Stimulated activated effector memory CD8-positive, alpha-beta T cell treated with anti-CD3 and anti-CD28 coated beads, Interleukin-12 subunit alpha, Interleukin-12 subunit beta, amount 100 ng/mL, for 72 hours (primary cell): ENCODE results near the gene PBRM1.

Experiments
- ATAC-seq: fragments of 150-1000 bp; cut with Tn5 transposase; 2 replicates; pipeline ENCODE4 v1.10.0; 2021
- DNase-seq, 2 donors: peaks; one replicate each; pipeline ENCODE4 v3.0.0; 2021 to 2022; ENCODE audit warnings: low spot score in 2 of 2
- H3K27ac Mint-ChIP-seq: one replicate; pipeline ENCODE4 v1.8.0; 2022; ENCODE audit warnings: mild to moderate bottlenecking, mixed read lengths
- H3K36me3 Mint-ChIP-seq: one replicate; pipeline ENCODE4 v1.8.0; 2022; ENCODE audit warnings: mild to moderate bottlenecking, mixed read lengths
- H3K4me1 Mint-ChIP-seq: one replicate; pipeline ENCODE4 v1.8.0; 2022; ENCODE audit warnings: mixed read lengths
- H3K4me3 Mint-ChIP-seq: one replicate; pipeline ENCODE4 v1.8.0; 2022; ENCODE audit warnings: mild to moderate bottlenecking, mixed read lengths
- H3K9me3 Mint-ChIP-seq: one replicate; pipeline ENCODE4 v1.8.0; 2022; ENCODE audit warnings: mixed read lengths

PBRM1 gene

DNA sequence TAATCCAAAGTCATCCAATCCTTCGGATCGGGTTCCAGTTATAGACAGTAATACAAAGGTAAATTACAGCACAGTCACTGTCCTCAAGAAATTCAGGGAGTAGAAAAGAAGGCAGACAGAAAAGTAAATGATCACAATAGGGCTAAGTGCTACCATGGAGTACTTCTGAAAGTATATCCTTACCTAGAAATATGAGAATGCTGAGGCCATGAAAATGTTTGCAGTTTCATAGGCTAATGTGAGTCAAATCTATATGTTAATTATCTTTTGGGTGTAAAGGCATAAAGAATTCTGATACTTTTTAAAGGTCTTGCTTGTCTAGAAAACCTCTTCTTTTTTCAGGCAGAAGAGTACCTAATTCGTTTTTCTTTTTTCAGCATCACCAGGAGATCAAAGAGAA is 29.8 kb downstream of the PBRM1 start:
- peak overlapping the region; percentile 53 for H3K27ac Mint-ChIP-seq
- peaks cover 6% of the 10 kb centered on the region for H3K4me1 Mint-ChIP-seq
- peaks cover 100% of the 10 kb centered on the region for H3K36me3 Mint-ChIP-seq
- H3K4me3 Mint-ChIP-seq: no peak overlapping the region
- ATAC-seq: no peak
- no peak for DNase-seq
- no peaks in the 10 kb centered on the region for H3K9me3 Mint-ChIP-seq

DNA sequence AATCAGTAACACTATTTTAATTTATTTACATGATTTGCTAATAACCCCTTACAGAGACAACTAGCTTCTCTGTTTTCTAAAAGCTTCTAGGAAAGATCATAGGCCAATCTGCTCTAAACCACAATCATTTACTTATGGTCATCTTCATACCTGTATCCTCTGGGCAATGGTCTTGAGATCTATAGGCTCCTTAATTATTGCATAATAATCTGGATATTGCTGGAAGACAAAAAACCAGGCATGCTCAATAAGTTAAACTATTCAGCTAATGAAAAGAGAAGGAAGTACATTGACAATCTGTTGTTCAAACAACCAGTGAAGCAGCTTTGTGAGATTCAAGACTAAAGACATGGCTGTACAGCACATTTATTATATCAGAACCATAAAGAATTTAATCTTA is 34.1 kb downstream of the PBRM1 start:
- H3K36me3 Mint-ChIP-seq: peaks cover 100% of the 10 kb centered on the region
- ATAC-seq (no peak), DNase-seq (no peak)
- H3K4me1 Mint-ChIP-seq: peaks cover 6% of the 10 kb centered on the region
- no peak overlapping the region for H3K27ac Mint-ChIP-seq
- H3K4me3 Mint-ChIP-seq: no peak overlapping the region
- H3K9me3 Mint-ChIP-seq: no peaks in the 10 kb centered on the region

GRCh38 chr3:52650439-52650838 is 35.3 kb downstream of the PBRM1 start:
- DNase-seq (no peak), ATAC-seq (no peak)
- no peaks in the 10 kb centered on the region for H3K4me1 Mint-ChIP-seq
- H3K4me3 Mint-ChIP-seq: no peak overlapping the region
- H3K27ac Mint-ChIP-seq: peak overlapping the region; percentile 36
- H3K36me3 Mint-ChIP-seq: peaks cover 100% of the 10 kb centered on the region
- no peaks in the 10 kb centered on the region for H3K9me3 Mint-ChIP-seq

DNA sequence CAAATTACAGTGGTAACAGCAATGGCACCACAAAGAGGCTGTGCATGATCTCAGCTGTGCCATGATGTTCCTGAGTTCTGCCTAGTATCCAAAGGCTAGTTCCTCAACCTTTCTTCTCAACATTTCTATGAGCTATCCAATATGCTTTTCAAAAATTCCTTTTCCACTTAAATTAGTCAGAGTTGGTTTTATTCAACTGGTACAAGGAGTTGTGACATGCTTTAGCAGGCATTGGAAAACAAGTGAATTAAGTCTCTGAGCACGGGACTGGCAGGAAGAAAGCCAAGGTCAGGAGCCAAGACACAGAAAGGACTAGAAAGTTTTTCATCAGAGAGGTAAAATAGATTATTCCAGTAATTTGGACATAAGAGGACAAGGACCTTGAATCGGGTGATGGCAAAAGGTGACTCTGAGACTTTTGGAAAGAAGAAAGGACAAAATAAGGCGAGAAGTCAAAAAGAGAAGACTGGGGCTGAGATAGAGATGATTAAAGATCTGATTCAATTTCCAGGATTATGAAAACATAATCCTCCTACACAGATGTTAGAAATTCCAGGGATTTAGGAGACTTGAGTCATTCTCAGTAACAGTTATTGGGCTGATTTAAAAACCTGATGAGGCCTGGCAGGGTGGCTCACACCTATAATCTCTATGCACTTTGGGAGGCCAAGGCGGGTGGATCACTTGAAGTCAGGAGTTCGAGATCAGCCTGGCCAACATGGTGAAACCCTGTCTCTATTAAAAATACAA is 36.1 kb downstream of the PBRM1 start:
- Mint-ChIP-seq H3K27ac (peak overlapping the region; percentile 36), H3K9me3 (no peaks in the 10 kb centered on the region), H3K4me3 (no peak overlapping the region), H3K36me3 (peaks cover 100% of the 10 kb centered on the region), H3K4me1 (no peaks in the 10 kb centered on the region)
- ATAC-seq (no peak), DNase-seq (no peak)

- H3K4me3 Mint-ChIP-seq: no peak overlapping the region
- no peaks in the 10 kb centered on the region for H3K9me3 Mint-ChIP-seq
- ATAC-seq (no peak), DNase-seq (no peak)
- peaks cover 98% of the 10 kb centered on the region for H3K36me3 Mint-ChIP-seq
- H3K4me1 Mint-ChIP-seq: no peaks in the 10 kb centered on the region
- peak overlapping the region; percentile 44 for H3K27ac Mint-ChIP-seq
These were observed 40.2 kb downstream of the PBRM1 start for GRCh38 chr3:52645549-52645948.

DNA sequence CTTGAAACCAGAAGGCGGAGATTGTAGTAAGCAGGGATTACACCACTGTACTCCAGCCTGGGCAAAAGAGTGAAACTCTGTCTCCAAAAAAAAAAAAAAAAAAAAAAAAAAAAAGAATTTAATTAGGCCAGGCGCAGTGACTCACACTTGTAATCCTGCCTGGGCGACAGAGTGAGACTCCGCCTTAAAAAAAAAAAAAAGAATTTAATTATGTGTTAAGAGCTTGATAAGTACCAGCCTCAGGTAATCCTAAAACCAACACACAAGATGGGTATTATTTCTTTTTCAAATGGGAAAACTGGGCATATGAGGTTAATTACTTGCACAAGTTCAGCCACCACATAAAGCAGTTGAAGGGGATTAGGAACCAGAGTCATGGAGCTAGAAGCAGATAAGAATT is 49.0 kb downstream of the PBRM1 start:
- H3K4me1 Mint-ChIP-seq: no peaks in the 10 kb centered on the region
- DNase-seq (no peak), ATAC-seq (no peak)
- peaks cover 100% of the 10 kb centered on the region for H3K36me3 Mint-ChIP-seq
- H3K27ac Mint-ChIP-seq: no peak overlapping the region
- H3K9me3 Mint-ChIP-seq: no peaks in the 10 kb centered on the region
- H3K4me3 Mint-ChIP-seq: no peak overlapping the region

DNA sequence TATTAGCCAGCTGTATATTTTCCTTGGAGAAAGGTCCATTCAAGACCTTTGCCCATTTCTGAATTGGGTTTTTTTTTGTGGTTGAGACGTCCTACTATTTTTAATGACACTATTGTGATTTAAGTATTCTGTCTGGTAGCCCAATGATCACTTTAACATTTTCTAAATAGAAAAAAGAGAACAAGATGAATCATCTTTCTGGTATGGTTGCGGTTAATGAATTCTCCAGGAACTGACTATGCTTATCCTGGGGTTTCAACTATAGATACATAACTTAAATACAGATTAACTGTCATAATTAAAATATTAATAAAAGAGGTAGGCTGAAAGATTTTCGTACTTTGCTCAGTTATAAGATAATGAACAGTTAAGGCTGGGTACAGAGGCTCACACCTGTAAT is 51.9 kb downstream of the PBRM1 start:
- H3K4me3 Mint-ChIP-seq: no peak overlapping the region
- ATAC-seq: no peak
- H3K9me3 Mint-ChIP-seq: no peaks in the 10 kb centered on the region
- DNase-seq: no peak
- no peak overlapping the region for H3K27ac Mint-ChIP-seq
- H3K36me3 Mint-ChIP-seq: peaks cover 100% of the 10 kb centered on the region
- H3K4me1 Mint-ChIP-seq: no peaks in the 10 kb centered on the region

DNA sequence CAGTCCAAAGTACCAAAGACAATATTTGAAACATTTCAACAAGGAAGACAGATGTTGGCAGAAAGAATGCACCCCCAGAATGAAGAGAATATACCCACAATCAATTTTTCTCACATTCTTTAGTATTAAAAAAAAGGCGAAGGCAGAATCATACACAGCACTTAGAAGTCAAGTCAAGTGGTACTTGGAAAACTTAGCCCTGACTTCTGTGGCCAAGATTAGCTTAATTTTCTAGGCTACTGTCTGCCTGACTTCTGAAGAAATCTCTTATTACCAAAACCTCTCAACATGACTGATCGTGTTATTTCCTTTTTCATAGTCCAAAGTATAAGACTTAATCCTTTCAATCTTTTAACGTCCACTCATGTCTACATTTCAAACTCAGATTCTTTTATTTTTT is 60.7 kb downstream of the PBRM1 start:
- Mint-ChIP-seq H3K4me3 (no peak overlapping the region), H3K9me3 (no peaks in the 10 kb centered on the region), H3K4me1 (peaks cover 6% of the 10 kb centered on the region), H3K27ac (peak overlapping the region; percentile 15), H3K36me3 (peaks cover 84% of the 10 kb centered on the region)
- ATAC-seq (no peak), DNase-seq (no peak)

DNA sequence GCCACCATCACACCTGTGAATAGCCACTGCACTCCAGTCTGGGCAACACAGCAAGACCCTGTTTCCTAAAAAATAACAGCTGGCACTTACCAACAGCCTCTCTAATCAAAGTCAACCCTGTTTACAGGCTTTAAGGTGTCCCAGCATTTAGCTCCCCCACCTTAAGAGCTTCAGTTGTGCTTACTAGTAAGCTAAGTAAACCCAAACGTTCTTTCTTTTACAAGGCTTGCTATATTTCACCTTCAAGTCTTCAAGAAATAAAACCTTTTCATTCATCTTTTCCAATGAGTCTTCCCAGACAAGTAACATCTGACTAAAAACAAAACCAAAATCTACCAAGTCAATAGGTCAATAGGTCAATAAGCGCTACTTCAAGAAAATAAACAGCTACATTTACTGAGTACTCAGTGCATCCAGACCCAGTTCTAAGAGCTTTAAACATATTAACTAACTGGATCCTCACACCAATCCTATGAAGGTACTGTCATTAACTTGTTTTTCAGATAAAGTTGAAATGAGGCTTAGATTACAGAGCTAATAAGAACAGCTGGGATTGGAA is 62.4 kb downstream of the PBRM1 start:
- H3K4me3 Mint-ChIP-seq: no peak overlapping the region
- no peak for DNase-seq
- peak overlapping the region; percentile 75 for H3K27ac Mint-ChIP-seq
- H3K36me3 Mint-ChIP-seq: peaks cover 84% of the 10 kb centered on the region
- H3K4me1 Mint-ChIP-seq: peaks cover 6% of the 10 kb centered on the region
- no peak for ATAC-seq
- no peaks in the 10 kb centered on the region for H3K9me3 Mint-ChIP-seq

GRCh38 chr3:52620580-52620979 is 65.1 kb downstream of the PBRM1 start:
- Mint-ChIP-seq H3K9me3 (no peaks in the 10 kb centered on the region), H3K4me1 (peaks cover 6% of the 10 kb centered on the region), H3K27ac (peak overlapping the region; percentile 33), H3K36me3 (peaks cover 84% of the 10 kb centered on the region), H3K4me3 (no peak overlapping the region)
- peak; percentile 19 for ATAC-seq
- no peak for DNase-seq

GRCh38 chr3:52615166-52615565 is 70.5 kb downstream of the PBRM1 start:
- Mint-ChIP-seq H3K9me3 (no peaks in the 10 kb centered on the region), H3K27ac (no peak overlapping the region), H3K36me3 (peaks cover 97% of the 10 kb centered on the region), H3K4me3 (no peak overlapping the region), H3K4me1 (no peaks in the 10 kb centered on the region)
- DNase-seq (no peak), ATAC-seq (no peak)

DNA sequence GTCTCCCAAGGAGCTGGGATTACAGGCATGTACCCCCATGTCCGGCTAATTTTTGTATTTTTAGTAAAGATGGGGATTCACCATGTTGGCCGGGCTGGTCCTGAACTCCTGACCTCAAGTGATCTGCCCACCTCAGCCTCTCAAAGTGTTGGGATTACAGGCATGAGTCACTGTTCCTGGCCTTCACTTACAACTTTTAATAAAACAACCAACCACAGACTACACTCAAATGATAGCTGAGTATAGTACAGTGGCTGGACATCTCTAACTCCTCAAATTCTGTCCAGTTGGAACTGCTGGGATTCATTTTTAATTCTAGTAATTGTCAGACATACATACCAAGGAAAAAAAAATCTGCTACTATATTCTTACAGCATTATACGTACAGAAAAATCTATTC is 71.0 kb downstream of the PBRM1 start:
- Mint-ChIP-seq H3K4me3 (no peak overlapping the region), H3K36me3 (peaks cover 97% of the 10 kb centered on the region)
- ATAC-seq: no peak

GRCh38 chr3:52609316-52609815 is 76.3 kb downstream of the PBRM1 start:
- no peaks in the 10 kb centered on the region for H3K9me3 Mint-ChIP-seq
- H3K36me3 Mint-ChIP-seq: peaks cover 94% of the 10 kb centered on the region
- H3K4me3 Mint-ChIP-seq: no peak overlapping the region
- no peak for ATAC-seq
- peak overlapping the region; percentile 53 for H3K27ac Mint-ChIP-seq
- H3K4me1 Mint-ChIP-seq: peaks cover 12% of the 10 kb centered on the region
- DNase-seq: no peak

More for the DNA sequence above, 71.0 kb downstream of the PBRM1 start:
- Mint-ChIP-seq H3K27ac (no peak overlapping the region), H3K9me3 (no peaks in the 10 kb centered on the region), H3K4me1 (no peaks in the 10 kb centered on the region)
- no peak for DNase-seq

GRCh38 chr3:52608337-52608736 is 77.4 kb downstream of the PBRM1 start:
- peaks cover 94% of the 10 kb centered on the region for H3K36me3 Mint-ChIP-seq
- DNase-seq: no peak
- no peak overlapping the region for H3K27ac Mint-ChIP-seq
- H3K4me3 Mint-ChIP-seq: no peak overlapping the region
- H3K9me3 Mint-ChIP-seq: no peaks in the 10 kb centered on the region
- H3K4me1 Mint-ChIP-seq: peaks cover 12% of the 10 kb centered on the region
- no peak for ATAC-seq

DNA sequence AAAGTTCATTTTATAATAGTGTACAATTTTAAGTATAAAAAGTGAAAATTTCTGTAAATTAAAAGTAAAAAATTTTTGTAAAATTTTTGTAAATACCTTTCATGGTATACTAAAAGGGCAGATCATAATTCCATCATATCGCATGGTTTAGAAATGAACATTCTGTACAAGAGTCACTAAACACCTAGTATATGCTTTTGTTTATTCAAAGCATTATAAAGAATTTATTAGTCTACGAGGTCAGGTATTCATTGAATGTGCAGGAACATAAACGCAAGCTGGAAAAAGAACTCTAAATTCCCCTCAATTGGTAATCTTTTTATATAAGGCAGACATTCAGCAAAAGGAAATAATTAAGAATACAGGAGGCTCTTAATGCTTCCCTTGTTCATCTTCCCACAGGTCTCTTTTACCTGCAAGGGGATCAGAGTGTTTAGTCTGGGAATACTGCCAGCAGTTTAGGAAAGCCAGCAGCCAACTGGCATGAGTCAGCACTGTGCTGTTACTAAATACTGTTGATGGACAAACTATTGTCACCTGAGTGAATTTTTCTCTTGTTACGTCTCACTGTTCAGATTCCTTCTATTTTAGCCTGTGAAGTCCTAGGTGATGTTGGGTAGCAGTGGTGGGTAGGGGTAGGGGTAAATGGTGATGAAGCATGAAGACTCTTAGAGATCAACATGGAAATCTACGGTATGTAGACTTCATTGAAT is 79.2 kb downstream of the PBRM1 start:
- ATAC-seq (no peak), DNase-seq (no peak)
- Mint-ChIP-seq H3K4me1 (peaks cover 12% of the 10 kb centered on the region), H3K36me3 (peaks cover 94% of the 10 kb centered on the region), H3K27ac (no peak overlapping the region), H3K9me3 (no peaks in the 10 kb centered on the region), H3K4me3 (no peak overlapping the region)

DNA sequence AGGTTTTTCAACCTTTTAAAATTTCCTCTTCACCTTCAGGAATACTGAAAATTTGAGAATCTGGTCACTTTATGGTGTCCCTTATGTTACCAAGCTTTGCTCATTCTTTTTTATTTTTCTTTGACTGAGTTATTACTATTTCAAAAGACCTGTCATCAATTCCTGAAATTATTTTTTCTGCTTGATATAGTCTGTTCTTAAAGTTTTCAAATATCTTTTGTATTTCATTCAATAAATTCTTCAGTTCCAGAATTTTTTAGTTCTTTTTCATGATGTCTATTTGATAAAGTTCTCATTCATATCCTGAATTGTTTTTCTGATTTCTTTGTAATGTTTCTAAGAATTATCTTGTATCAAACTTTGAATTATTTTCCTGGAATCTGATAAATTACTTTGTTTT is 85.5 kb downstream of the PBRM1 start:
- DNase-seq: no peak
- no peak for ATAC-seq
- H3K27ac Mint-ChIP-seq: no peak overlapping the region
- H3K4me1 Mint-ChIP-seq: no peaks in the 10 kb centered on the region
- peaks cover 96% of the 10 kb centered on the region for H3K36me3 Mint-ChIP-seq
- no peak overlapping the region for H3K4me3 Mint-ChIP-seq
- no peaks in the 10 kb centered on the region for H3K9me3 Mint-ChIP-seq
